Measurements from ENCODE around the gene CA10. TPM values are rescaled to one million over a fixed set of nuclear protein-coding genes. Genes with fewer than 3 reads are reported as not detected.

Gene CA10
- polyA plus RNA-seq, 1 donor from 2014 or later = 6.2 TPM

- H3K9me3 ChIP-seq (ENCODE audit: low read length) = no peaks in the 10 kb centered on the region
- no peak for TF ChIP-seq TAF1 (IDR thresholded peaks at IDR 0.05; ENCODE audit: low read depth)
- no peak for TF ChIP-seq RAD21 (conservative IDR thresholded peaks at IDR 0.05)
- TF ChIP-seq SMC3 (conservative IDR thresholded peaks at IDR 0.05; ENCODE audit: poor library complexity) = no peak
- no peak for TF ChIP-seq POLR2AphosphoS5 (IDR thresholded peaks at IDR 0.05)
- TF ChIP-seq EP300 (conservative IDR thresholded peaks at IDR 0.05; ENCODE audit: poor library complexity, severe bottlenecking) = no peak
- TF ChIP-seq MXI1 (conservative IDR thresholded peaks at IDR 0.05; ENCODE audit: poor library complexity, severe bottlenecking) = no peak
- TF ChIP-seq CTCF (IDR thresholded peaks at IDR 0.05; ENCODE audit: poor library complexity, severe bottlenecking) = no peak
- no peak for TF ChIP-seq REST (IDR thresholded peaks at IDR 0.05; ENCODE audit: borderline replicate concordance)
- TF ChIP-seq EZH2 (IDR thresholded peaks at IDR 0.05; ENCODE audit: borderline replicate concordance, insufficient read depth, low read length, poor library complexity, severe bottlenecking) = no peak
Measured at GRCh38 chr17:51740531-51740930, 418.0 kb downstream of the CA10 start.

DNA sequence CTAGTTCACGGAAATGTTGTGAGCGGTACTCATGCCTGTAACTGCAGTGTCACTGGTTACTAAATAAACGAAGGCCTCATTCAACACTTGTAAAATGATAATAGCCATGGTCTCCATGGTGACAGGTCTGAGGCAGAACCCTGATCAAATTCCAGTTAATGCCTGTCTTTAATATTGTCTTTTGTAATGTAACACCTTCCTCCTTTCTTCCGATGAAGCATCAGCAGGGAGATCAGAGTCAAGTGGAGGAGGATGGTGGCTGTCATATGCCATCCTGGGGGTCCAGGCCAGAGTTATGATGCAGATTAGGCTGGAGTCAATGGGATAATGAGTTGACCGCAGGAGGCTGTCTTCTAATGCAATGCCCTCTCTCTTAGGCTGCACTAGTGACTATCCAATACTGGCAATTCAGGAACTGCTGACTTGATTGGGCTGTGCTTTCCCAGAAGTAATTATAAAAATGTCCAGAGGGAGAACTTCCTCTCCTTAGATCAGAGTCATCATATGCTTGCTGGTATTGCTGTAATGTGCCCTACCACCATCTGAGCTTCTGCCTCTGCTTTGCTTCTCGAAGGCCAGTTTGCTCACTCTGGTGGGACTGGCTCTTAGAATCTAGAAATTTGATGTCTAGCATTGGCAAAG, 419.1 kb downstream of the CA10 start:
- no peaks in the 10 kb centered on the region for H3F3A ChIP-seq (ENCODE audit: insufficient read depth, low read length, poor library complexity, severe bottlenecking)
- peak overlapping the region; percentile 13 for H3K4me2 ChIP-seq (ENCODE audit: low read length)
- H3K9ac ChIP-seq (ENCODE audit: low read length) = no peak overlapping the region
- no peak overlapping the region for H2AFZ ChIP-seq (ENCODE audit: low read depth, low read length)
- peak overlapping the region; percentile 32 for H3K27ac ChIP-seq (ENCODE audit: low read length)
- peak overlapping the region; percentile 37 for H3K4me3 ChIP-seq (ENCODE audit: low read length)
- H3K79me2 ChIP-seq (replicated peaks; ENCODE audit: insufficient read depth, low read length) = no peaks in the 10 kb centered on the region
- H4K20me1 ChIP-seq (ENCODE audit: insufficient read depth) = no peaks in the 10 kb centered on the region
- no peaks in the 10 kb centered on the region for H3K9me3 ChIP-seq (ENCODE audit: low read length)
- no peaks in the 10 kb centered on the region for H3K27me3 ChIP-seq (ENCODE audit: insufficient read depth, low read depth, low read length)
- no peaks in the 10 kb centered on the region for H3K9me2 ChIP-seq (ENCODE audit: insufficient read depth, low read length)
- TF ChIP-seq SMC3 (conservative IDR thresholded peaks at IDR 0.05; ENCODE audit: poor library complexity) (no peak), EP300 (conservative IDR thresholded peaks at IDR 0.05; ENCODE audit: poor library complexity, severe bottlenecking) (peak; percentile 43), RAD21 (conservative IDR thresholded peaks at IDR 0.05) (no peak), CTCF (IDR thresholded peaks at IDR 0.05; ENCODE audit: poor library complexity, severe bottlenecking) (no peak), POLR2AphosphoS5 (IDR thresholded peaks at IDR 0.05) (peak; percentile 40), EZH2 (IDR thresholded peaks at IDR 0.05; ENCODE audit: borderline replicate concordance, insufficient read depth, low read length, poor library complexity, severe bottlenecking) (no peak)
- no peaks in the 10 kb centered on the region for H3K36me3 ChIP-seq (ENCODE audit: insufficient read depth, low read length)

More at GRCh38 chr17:51740531-51740930, 418.0 kb downstream of the CA10 start:
- Histone ChIP-seq H3K27me3 (ENCODE audit: insufficient read depth, low read depth, low read length) (no peaks in the 10 kb centered on the region), H3K79me2 (replicated peaks; ENCODE audit: insufficient read depth, low read length) (no peaks in the 10 kb centered on the region), H3K4me2 (ENCODE audit: low read length) (no peak overlapping the region), H3F3A (ENCODE audit: insufficient read depth, low read length, poor library complexity, severe bottlenecking) (no peaks in the 10 kb centered on the region), H3K36me3 (ENCODE audit: insufficient read depth, low read length) (no peaks in the 10 kb centered on the region), H3K4me3 (ENCODE audit: low read length) (no peak overlapping the region), H3K9me2 (ENCODE audit: insufficient read depth, low read length) (no peaks in the 10 kb centered on the region), H4K20me1 (ENCODE audit: insufficient read depth) (no peaks in the 10 kb centered on the region), H3K9ac (ENCODE audit: low read length) (no peak overlapping the region), H2AFZ (ENCODE audit: low read depth, low read length) (no peak overlapping the region), H3K27ac (ENCODE audit: low read length) (no peak overlapping the region)
